Brain pericyte (primary cell): ENCODE data around the gene COPG1.
"Not testable (repeated sequence)": the region's sequence is repeated elsewhere in the genome, so short reads cannot be mapped to it uniquely, and the experiment has no call there.

Source experiments
- DNase-seq: peaks from one replicate; pipeline ENCODE4 v3.0.0-alpha.2; 2012; ENCODE audit warnings: low read depth, low spot score

COPG1 gene

DNA sequence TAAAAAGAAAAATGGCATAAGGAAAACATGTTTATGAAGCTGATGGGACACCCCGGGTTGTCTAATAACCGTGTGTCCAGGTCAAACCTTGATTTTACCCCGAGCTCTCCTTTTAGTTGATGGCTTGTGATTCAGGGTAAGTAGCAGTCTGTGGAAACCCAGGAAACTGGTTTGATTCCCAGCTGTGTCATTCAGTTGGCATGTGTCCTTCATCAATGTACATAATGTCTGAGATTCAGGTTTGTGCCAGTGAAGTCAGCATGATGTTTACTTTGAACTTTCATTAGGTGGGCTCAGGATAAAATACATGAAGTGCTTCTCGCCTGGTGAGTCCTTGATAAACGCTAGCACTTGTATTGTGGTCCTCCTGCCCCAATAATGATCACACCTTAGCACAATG lies 4.3 kb upstream of the COPG1 start:
- no peak for DNase-seq

DNA sequence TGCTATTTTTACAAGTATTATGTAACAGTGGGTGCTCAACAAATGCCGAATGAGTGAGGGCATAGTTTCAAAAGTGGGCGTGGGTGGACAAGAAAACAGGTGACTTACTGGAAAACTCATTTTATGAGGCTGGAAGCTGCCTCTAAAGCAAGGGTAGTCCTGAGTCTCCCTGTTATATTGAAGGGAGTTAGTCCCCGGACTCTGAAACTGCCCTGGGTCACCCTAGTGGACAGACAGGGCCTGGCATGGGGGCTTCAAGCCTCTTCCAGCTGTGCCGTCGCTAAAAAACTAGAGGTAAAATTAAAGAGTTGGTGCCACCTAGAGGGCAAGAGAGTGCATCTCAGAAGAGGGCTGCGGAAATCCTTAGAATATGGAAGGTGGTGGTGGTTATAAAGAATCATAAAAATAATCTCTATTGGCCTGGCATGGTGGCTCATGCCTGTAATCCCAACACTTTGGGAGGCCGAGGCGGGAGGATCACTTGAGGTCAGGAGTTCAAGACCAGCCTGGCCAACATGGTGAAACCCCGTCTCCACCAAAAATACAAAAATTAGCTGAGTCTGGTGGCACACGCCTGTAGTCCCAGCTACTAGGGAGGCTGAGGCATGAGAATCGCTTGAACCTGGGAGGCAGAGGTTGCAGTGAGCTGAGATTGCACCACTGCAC lies 3.6 kb upstream of the COPG1 start:
- peak; percentile 49 for DNase-seq

DNA sequence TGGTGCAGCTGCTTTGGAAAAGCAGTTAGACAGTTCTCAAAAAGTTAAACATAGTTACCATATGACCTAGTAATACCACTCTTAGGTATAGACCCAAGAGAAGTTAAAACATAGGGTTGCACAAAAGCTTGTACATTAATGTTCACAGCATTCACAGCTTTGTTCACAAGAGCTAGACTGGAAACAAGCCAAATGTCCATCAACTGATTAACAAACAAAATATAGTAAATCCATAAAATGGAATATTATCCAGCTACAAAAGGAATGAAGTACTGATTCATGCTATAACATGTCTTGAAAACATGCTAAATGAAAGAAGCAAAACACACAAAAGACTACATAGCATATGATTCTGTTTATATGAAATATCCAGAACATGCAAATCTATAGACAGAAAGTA lies 2.8 kb upstream of the COPG1 start:
- DNase-seq, result no peak

DNA sequence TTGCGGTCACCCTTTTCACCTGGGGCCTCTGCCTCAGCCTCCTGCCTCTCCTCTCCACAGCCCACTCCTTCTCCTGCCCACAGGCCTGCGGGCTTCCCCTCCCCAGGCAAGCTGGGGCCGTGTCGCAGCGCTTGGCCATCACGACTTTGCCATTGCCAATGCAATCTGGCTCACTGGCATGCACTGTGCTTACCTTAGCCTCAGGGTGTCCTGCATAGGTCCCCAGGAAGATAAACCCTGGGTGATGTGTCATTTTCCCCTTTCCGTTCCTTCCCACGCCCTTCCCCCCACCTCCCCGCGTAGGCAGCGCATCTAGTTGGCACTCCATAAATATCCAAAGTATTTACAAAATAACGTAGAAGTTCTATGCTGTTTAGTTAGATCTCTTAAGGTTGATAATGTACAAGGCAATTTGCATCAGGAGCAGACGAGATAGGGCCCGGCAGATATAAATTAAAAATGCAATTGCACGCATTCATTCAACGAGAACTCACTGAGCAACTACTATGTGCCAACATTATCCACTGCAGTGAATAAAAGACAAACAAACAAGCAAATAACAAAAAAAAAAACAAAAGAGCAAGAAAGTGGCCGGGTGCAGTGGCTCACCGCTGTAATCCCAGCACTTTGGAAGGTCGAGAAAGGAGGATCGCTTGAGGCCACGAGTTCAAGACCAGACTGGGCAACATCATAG lies 973 bp upstream of the COPG1 start:
- DNase-seq, result no peak

- DNase-seq, result no peak
Observed at GRCh38 chr3:129252748-129253147, 3.3 kb downstream of the COPG1 start.

GRCh38 chr3:129254536-129255230 lies 5.3 kb downstream of the COPG1 start:
- no peak for DNase-seq

GRCh38 chr3:129256270-129256669 lies 6.9 kb downstream of the COPG1 start:
- no peak for DNase-seq

DNA sequence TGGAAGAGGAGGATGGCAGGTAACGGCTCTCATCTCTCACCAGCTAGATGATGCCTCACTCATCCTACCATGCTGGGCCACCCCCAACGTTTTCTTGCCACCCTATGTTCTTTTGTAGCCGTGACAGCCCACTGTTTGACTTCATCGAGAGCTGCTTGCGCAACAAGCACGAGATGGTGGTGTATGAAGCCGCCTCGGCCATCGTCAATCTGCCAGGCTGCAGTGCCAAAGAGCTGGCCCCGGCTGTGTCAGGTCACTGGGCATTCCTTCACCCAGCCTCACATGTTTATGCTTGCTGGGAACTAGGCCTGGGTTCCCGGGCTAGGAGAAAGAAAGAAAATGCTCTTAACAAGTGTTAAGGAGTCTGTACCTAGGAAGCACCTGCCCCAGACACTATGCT lies 8.2 kb downstream of the COPG1 start:
- no peak for DNase-seq

DNA sequence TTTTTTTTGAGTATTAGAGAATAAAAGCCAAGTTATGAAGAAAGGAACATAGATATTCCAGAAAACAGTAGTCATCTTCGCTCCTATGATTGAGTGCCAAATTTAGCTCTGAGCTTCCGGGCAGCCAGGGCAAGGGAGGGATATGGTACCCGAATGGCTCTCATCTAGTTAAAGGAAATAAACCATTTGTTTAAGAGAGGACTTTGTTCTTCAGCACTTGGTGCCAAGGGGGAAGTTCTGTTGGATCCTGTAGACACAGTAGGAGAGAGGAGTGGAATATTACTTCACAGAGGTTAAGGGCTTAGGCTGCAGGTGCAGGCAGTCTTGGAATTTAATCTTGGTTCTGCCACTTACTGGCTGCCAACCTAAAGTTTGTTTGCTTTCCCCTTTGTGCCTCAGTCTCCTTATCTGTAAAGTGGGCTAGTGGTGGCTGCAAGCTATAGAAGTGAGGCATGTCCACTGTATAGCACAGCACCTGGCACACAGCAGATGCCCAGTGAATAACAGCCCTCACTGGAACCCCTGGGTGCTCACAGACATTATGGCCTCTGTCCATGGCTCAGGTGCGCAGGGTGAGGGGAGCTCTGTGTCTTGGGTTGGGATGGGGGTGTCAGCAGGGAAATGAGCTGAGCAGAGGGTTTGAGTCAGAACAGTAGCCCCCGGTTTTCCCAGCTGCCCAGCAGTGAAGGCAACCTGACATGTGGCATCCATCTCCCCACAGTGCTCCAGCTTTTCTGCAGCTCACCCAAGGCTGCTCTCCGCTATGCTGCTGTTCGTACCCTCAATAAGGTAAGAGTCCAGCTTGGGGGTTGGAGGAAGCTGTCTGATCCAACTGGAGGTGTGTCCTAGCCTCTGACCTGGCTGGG lies 10.4 kb downstream of the COPG1 start:
- no peak for DNase-seq

DNA sequence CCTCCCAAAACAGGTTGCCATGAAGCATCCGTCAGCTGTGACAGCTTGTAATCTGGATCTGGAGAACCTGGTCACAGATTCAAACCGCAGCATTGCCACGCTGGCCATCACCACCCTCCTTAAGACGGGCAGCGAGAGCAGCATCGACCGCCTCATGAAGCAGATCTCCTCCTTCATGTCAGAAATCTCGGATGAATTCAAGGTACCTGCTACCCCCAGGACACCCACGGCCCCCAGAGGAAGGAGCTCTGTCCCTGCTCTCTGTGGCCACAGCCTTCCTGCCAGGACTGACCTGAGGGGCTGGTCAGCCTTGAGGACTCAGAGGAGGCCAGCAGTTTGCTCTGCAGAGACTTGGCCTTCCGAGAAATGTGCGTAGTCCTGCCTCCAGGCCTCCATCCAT lies 11.2 kb downstream of the COPG1 start:
- no peak for DNase-seq

DNA sequence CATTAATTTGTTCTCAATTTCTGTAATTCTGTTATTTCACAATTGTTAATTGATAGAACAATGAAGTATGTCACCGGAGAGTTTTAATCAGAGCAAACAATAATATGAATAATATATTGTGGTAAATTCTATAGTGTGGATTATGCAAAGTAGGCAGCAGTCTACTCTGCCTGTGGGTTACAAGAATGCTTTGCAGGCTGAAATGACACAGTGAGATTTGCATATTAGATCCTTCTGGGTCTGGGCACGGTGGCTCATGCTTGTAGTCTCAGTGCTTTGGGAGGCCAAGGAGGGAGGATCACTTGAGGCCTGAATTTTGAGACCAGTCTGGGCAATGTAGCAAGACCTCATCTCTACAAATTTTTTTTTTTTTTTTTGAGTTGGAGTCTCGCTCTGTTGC lies 12.5 kb downstream of the COPG1 start:
- DNase-seq, result no peak

DNA sequence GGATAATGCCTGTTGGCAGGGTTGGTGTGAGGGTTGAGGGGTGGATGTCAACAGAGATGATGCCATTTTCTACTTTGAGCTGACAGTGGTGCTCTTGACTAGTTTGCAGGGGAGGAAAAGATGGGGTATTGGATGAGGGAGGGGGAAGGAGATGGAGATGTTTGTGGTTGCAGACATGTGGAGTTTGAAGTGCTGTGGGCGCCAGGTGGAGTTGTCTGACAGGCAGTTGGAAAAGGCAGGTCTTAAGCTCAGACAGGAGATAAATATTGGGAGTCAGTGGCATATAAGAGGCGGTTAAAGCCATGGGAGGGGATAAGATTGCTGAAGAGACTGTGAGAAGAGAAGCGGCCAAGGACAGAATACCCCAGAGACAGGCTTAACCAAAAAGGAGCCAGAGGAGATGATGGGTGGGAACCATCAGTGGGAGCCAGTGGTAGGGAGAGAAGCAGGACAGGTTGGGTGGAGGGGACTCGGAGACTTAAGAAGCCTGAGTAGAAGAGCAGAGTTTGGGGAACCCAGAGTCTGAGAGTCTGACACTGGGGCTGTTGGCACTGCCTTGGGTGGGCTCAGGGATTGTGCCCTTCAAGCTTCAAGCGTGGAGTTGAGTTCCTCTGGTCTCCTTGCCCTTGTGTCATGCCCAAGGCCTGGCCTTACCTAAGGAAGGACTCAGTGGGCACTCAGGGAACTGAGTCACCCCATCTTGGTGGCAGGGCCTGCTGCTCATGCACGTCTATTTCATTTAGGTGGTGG lies 13.9 kb downstream of the COPG1 start:
- DNase-seq, result no peak

- DNase-seq, result not testable (repeated sequence)
Observed at GRCh38 chr3:129264994-129265393, 15.6 kb downstream of the COPG1 start.

- DNase-seq, result no peak
Observed at GRCh38 chr3:129266651-129267050, 17.2 kb downstream of the COPG1 start.

- DNase-seq, result no peak
Observed at GRCh38 chr3:129268396-129268795, 19.0 kb downstream of the COPG1 start.

GRCh38 chr3:129271674-129272073 lies 22.3 kb downstream of the COPG1 start:
- no peak for DNase-seq

DNA sequence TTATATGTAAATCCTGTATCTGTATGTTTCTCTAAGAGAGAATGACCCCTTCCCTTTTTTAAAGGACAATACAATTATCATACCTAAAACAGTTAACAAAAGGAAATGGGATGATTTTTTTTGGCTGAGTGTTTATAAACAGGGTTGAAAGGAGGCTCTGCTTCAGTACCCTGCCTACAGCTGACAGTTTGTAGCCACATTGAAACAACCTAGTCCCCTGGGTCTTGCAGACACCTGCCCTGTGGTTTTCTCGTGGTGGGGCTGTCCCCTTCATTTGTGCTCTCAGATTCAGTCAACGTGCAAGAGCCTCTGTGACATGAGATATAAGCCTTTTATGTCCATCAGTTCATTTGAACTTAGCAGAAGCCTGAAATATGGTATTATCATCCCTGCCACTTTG lies 27.0 kb downstream of the COPG1 start:
- no peak for DNase-seq

DNA sequence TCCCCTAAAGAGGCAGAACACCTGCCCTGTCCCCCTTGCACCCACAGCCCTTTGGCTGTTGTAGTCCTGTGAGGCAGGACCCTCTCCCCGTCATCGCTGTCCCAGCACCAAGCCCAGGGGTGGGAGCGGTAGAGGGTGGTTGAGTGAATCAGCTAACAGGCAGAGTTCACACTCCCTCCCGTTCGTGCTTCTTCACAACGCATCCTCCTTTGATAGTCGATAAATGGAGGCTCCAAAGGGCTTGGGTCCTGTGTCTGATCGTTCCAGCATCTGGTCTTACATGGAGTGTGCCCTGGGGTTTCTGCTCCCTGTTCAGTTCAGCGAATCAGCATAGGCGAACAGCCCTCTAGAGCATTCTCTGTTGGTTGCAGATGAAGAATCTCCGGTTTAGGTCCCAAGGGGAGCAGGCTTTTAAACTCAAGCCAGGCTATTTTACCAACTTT lies 28.4 kb downstream of the COPG1 start:
- no peak for DNase-seq

DNA sequence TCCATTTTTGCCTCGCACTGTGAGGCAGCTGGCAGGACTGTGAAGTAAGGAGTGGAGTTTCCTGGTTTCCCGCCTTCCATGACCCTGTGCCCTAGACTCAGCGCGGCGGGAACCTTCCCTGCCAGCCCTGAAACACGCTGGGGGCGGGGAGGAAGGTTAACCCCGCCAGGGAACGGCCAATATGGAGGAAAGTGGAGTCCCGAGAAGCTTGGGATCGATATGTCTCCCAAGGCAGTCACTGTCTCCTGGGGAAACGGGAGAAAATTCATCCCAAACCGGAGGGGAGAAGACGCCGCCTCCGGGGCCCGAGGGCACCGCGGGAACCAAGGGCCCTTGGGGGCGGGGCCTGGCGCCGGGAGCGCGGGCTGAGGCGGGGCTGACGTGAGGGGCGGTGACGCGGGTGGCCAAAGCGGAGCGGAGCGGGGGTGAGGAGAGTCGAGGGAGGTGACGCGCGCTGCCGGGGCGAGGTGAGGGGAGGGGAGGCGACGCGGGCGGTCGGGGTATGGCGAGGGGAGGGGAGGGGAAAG lies 29.1 kb downstream of the COPG1 start, which contains the start of gene HMCES:
Gene HMCES, plus strand, starts transcription at position 432 of the 527 bp plus-strand sequence. CDS start 863 bp downstream, outside the sequence.
- peak; percentile 46 for DNase-seq

- DNase-seq, result no peak
Observed at GRCh38 chr3:129278966-129279906, 29.8 kb downstream of the COPG1 start.
